Left lobe of liver (tissue), 2 donors: ENCODE data around the gene ASCL2. TPM values are rescaled to one million over a fixed set of nuclear protein-coding genes. Genes with fewer than 3 reads are reported as not detected.

ENCODE experiments used
- ATAC-seq: fragments of 200-7000 bp; cut with Tn5 transposase; one replicate; pipeline ENCODE4 v1.9.1; 2020; ENCODE audit warnings: mild to moderate bottlenecking, moderate library complexity
- DNase-seq: peaks from one replicate; pipeline ENCODE4 v3.0.0-alpha.2; 2020; ENCODE audit warnings: low spot score
- total RNA-seq: library from RNA; stranded (reverse); gene quantifications from one replicate; pipeline ENCODE4 v1.2.1, GENCODE V29; 2021
- donor health status: DM: no; HTN: no; CAD: no; lungs with moderate emphysema.
- donor health status: DM: no; HTN: yes; CAD: no.

Gene ASCL2
- total RNA-seq, 1 donor from 2014 or later, result 0.83 TPM

- no peak for ATAC-seq
- no peak for DNase-seq
These were observed 39.1 kb upstream of the ASCL2 start for GRCh38 chr11:2309251-2310072.

GRCh38 chr11:2308713-2309112 is 38.3 kb upstream of the ASCL2 start:
- no peak for DNase-seq

GRCh38 chr11:2307501-2308331 is 37.3 kb upstream of the ASCL2 start:
- no peak for DNase-seq
- no peak for ATAC-seq

More at GRCh38 chr11:2308713-2309112, 38.3 kb upstream of the ASCL2 start:
- ATAC-seq, result no peak

GRCh38 chr11:2306877-2307500 is 36.6 kb upstream of the ASCL2 start:
- ATAC-seq, result no peak
- peak; percentile 40 for DNase-seq

- ATAC-seq (no peak), DNase-seq (peak; percentile 58)
These were observed 36.0 kb upstream of the ASCL2 start for GRCh38 chr11:2306452-2306823.

- DNase-seq, result peak; percentile 45
- no peak for ATAC-seq
These were observed 35.5 kb upstream of the ASCL2 start for GRCh38 chr11:2305788-2306451.

- peak; percentile 88 for DNase-seq
- peak; percentile 85 for ATAC-seq
These were observed 34.9 kb upstream of the ASCL2 start for GRCh38 chr11:2305140-2305778.

GRCh38 chr11:2304506-2305139 is 34.2 kb upstream of the ASCL2 start:
- peak; percentile 6 for ATAC-seq
- DNase-seq, result peak; percentile 46

- ATAC-seq (peak; percentile 42), DNase-seq (peak; percentile 64)
These were observed 33.5 kb upstream of the ASCL2 start for GRCh38 chr11:2303627-2304505.

- ATAC-seq (peak; percentile 44), DNase-seq (peak; percentile 74)
These were observed 32.7 kb upstream of the ASCL2 start for GRCh38 chr11:2302896-2303626.

- no peak for DNase-seq
- ATAC-seq, result no peak
These were observed 32.0 kb upstream of the ASCL2 start for GRCh38 chr11:2302306-2302895.

GRCh38 chr11:2301631-2302305 is 31.4 kb upstream of the ASCL2 start, which contains the start of the genes C11orf21 and TSPAN32:
Gene C11orf21, minus strand, starts transcription at chr11:2301918. Its CDS starts 110 bp downstream, at chr11:2301808.
Gene TSPAN32, plus strand, starts transcription at chr11:2302013. Its CDS starts 137 bp downstream, at chr11:2302150.
- peak; percentile 49 for DNase-seq

GRCh38 chr11:2300936-2301630 is 30.7 kb upstream of the ASCL2 start:
- ATAC-seq (no peak), DNase-seq (peak; percentile 46)

More at GRCh38 chr11:2301631-2302305, 31.4 kb upstream of the ASCL2 start, which contains the start of the genes C11orf21 and TSPAN32:
- ATAC-seq, result no peak

GRCh38 chr11:2300290-2300935 is 30.0 kb upstream of the ASCL2 start:
- peak; percentile 43 for DNase-seq
- ATAC-seq, result no peak

GRCh38 chr11:2299773-2300172 is 29.4 kb upstream of the ASCL2 start:
- DNase-seq (peak; percentile 40), ATAC-seq (no peak)
